OCI-LY1 (cell line): ENCODE results near the gene CLIP2.

Source experiments
- CTCF ChIP-seq: fragments of 200-600 bp; sonication (generic), shearing (Covaris generic); IDR thresholded peaks from 2 replicates; pipeline ENCODE4 v1.5.1; 2017; ENCODE audit warnings: mild to moderate bottlenecking, antibody characterized with exemption, low read length, moderate library complexity, mixed read lengths
- EZH2 ChIP-seq: fragments of 200-600 bp; sonication (generic), shearing (Covaris generic); IDR thresholded peaks from 2 replicates; pipeline ENCODE4 v1.8.0; 2017; ENCODE audit warnings: borderline replicate concordance, mixed run types, mild to moderate bottlenecking, antibody characterized with exemption, low read length, moderate library complexity, mixed read lengths

GRCh38 chr7:74412603-74413002 is 123.4 kb downstream of the CLIP2 start:
- TF ChIP-seq CTCF (no peak), EZH2 (no peak)
